Keratinocyte (primary cell): ENCODE results near the gene RRP1B.

Source experiments
- EZH2 ChIP-seq: IDR thresholded peaks from one replicate; pipeline ENCODE4 v1.6.1; 2012; ENCODE audit warnings: inconsistent platforms, mild to moderate bottlenecking, low read length, moderate library complexity
- TF ChIP-seq, protein P1 (sequence below), 3 experiments: IDR thresholded peaks in 1 of 3; conservative IDR thresholded peaks in 1 of 3; optimal IDR thresholded peaks in 1 of 3; 2 replicates in 2 of 3; 3 replicates in 1 of 3; pipeline versions ENCODE3 to v1.5.1; 2011; ENCODE audit warnings: low read length in 3 of 3, mild to moderate bottlenecking in 3 of 3, moderate library complexity in 2 of 3, control low read depth in 1 of 3, inconsistent platforms in 1 of 3; ENCODE audit not compliant: insufficient read depth in 2 of 3; ENCODE audit errors: extremely low read depth in 1 of 3

GRCh38 chr21:43736224-43736883, 77.0 kb downstream of the RRP1B start:
- TF ChIP-seq, protein P1, sequence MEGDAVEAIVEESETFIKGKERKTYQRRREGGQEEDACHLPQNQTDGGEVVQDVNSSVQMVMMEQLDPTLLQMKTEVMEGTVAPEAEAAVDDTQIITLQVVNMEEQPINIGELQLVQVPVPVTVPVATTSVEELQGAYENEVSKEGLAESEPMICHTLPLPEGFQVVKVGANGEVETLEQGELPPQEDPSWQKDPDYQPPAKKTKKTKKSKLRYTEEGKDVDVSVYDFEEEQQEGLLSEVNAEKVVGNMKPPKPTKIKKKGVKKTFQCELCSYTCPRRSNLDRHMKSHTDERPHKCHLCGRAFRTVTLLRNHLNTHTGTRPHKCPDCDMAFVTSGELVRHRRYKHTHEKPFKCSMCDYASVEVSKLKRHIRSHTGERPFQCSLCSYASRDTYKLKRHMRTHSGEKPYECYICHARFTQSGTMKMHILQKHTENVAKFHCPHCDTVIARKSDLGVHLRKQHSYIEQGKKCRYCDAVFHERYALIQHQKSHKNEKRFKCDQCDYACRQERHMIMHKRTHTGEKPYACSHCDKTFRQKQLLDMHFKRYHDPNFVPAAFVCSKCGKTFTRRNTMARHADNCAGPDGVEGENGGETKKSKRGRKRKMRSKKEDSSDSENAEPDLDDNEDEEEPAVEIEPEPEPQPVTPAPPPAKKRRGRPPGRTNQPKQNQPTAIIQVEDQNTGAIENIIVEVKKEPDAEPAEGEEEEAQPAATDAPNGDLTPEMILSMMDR (optimal IDR thresholded peaks at IDR 0.05 in 1 of 3, IDR thresholded peaks at IDR 0.05 in 1 of 3, conservative IDR thresholded peaks at IDR 0.05 in 1 of 3; ENCODE audit: extremely low read depth in 1 of 3, insufficient read depth in 2 of 3, low read length in 3 of 3), result no peak
- no peak for TF ChIP-seq EZH2
